Brain pericyte (primary cell): ENCODE results near the gene GARIN3.

Source experiments
- DNase-seq: peaks from one replicate; pipeline ENCODE4 v3.0.0-alpha.2; 2012; ENCODE audit warnings: low read depth, low spot score

Gene GARIN3

DNA sequence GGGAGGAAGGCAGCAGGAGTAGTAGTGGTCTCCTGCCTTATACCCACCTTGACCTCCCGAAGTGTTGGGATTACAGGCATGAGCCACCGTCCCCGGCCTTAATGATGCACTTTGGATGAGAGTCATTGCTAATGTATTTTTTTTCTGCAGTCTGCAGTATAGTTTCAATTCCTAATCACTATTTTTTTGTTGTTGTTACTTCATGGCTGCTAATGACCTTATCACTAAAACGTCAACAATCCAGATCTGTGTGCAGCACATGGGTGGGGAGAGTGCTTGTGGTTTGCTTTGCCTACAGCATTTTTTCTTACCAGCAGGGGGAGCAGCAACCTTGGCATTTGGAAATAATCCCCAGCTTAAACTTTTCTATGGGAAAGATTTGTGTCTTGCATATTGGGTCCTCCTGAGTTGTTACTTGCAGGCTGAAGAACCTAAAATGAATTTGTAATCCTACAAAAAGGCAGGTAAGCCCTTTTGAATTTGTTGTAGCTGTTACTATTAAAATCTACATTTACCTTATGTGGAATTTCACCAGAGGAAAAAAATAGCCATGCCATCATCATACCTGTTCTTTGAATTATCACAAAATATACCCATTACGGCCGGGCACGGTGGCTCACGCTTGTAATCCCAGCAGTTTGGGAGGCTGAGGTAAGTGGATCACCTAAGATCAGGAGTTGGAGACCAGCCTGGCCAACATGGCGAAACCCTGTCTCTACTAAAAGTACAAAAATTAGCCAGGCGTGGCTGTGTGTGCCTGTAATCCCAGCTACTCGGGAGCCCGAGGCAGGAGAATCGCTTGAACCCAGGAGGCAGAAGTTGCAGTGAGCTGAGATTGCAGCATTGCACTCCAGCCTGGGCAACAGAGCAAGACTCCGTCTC is 17.1 kb downstream of the GARIN3 start:
- DNase-seq: no peak

DNA sequence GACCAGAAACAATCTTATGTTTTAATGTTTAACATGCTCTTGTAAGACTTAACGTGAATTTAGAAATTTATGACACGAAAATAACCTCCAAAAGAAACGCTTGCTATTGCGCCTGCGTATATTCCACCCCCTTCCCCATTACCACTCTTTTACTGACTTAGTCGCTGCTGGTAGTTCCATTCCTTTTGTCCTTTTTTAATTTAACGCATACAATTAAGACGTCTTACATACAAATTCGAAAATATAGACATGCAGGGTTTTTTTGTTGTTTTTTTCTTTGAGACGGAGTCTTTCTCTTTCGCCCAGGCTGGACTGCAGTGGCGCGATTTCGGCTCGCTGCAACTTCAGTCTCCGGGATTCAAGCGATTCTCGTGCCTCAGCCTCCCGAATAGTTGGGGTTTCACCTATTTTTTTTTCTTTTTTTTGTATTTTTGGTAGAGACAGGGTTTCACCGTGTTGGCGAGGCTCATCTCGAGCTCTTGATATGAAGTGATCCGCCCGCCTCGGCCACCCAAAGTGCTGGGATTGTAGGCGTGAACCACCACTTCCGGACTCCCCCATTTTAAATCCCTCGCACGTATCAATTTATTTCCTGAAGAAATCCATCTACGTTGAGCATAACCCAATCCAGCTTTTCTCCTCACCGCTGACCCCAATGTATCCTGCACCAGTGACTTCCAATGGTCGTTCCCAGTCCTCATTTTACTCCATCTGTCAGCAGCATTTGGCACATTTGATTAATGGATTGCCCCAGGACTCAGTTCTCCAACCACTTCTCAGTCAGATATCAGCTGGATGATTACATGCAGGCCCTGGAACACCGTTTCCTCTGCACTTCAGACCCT is 22.7 kb downstream of the GARIN3 start:
- no peak for DNase-seq

DNA sequence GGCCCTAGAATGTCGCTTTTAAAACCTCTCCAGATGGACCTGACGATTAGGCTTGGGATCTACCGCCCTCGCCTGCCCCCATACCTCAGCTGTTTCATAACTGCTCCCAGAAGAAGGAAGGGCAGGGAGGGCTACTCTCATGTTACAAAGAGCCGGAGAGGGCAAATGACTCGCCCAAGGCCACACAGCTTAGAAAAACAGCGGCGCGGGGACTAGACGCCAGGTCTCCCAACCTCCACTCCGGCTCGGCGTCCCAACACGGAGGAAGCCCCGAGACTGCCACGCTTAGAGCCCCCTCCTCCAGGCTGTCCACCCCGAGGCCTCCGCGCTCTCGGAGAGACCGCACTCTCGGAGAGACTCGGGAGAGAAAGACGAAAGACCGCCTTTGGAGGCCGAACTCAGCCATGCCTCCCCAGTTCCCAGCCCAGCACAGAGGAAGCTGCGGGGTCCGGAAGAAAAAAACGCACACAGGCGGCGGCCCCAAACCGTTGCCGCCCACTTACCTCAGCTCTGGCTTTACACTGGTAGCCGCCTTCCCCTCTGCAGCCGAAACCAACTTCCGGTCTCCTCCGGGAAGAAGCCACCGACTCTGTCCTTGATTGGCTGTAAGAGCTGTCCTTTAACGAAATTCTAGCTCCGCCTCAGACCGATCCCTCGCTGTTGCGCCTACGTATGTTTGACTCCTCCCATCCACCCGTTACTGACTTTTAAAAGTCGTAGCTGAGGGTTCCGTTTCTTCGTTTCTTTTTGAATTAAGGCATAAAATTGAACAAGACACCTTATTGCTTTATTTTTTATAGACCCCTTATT is 23.5 kb downstream of the GARIN3 start, which contains the start of gene MED7:
MED7 (minus strand) TSS at position 549 of the 810 bp plus-strand sequence. CDS start 3,434 bp downstream, outside the sequence.
- DNase-seq: peak; percentile 91

DNA sequence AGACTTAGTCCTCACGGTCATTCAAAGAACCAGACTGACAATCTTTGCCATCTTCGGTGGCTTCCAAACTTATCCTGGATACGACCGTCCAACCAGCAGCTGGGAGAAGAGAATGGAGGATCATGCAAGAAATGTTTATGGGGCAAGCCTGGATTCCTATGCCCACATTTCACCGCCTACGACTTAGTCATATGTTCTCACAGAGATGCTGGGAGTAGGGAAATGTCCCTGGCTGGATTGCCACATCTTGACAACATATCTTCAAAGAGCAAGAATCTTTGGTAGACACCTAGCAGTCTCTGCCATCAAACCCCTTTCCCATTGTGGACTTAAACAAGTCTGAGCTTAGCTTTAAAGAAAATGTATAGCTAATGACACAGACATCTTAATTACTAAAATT is 28.4 kb downstream of the GARIN3 start:
- no peak for DNase-seq

GRCh38 chr5:157132281-157132612 is 33.8 kb downstream of the GARIN3 start:
- no peak for DNase-seq

GRCh38 chr5:157130925-157131324 is 35.1 kb downstream of the GARIN3 start:
- no peak for DNase-seq

GRCh38 chr5:157121709-157122108 is 44.4 kb downstream of the GARIN3 start:
- DNase-seq: no peak

DNA sequence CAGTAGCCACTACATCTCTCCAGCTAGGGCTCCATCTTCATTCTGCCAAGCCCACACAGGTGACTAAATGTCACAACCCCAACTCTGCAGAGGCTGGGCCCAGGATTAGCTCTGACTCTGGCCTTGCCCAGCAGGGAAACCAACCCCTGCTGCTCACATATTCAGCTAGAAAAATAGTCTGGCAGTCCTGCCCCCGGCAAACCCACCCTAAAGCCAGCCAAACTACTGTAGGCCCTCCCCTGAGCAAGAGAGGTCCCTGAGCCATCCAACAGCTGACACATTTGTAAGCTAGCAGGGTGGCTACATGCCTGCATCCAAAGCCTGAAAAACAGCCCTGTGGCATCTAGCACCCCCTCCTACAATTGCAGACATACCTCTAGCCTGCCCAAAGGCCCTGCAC is 46.0 kb downstream of the GARIN3 start:
- no peak for DNase-seq

GRCh38 chr5:157116483-157116954 is 49.5 kb downstream of the GARIN3 start:
- no peak for DNase-seq

- no peak for DNase-seq
Measured at GRCh38 chr5:157115502-157115901, 50.6 kb downstream of the GARIN3 start.

- no peak for DNase-seq
Measured at GRCh38 chr5:157115012-157115411, 51.1 kb downstream of the GARIN3 start.

- DNase-seq: no peak
Measured at GRCh38 chr5:157113002-157113401, 53.1 kb downstream of the GARIN3 start.
